Measurements from ENCODE around the gene MCC.

MCC gene

GRCh38 chr5:113017881-113018635 is 470.2 kb downstream of the MCC start:
- no peak for DNase-seq (ENCODE audit: low read depth in 4 of 4, low spot score in 1 of 4)

- no peak for DNase-seq (ENCODE audit: low read depth in 4 of 4, low spot score in 1 of 4)
Measured at GRCh38 chr5:113005454-113005853, 482.8 kb downstream of the MCC start.

- no peak for DNase-seq (ENCODE audit: low read depth in 4 of 4, low spot score in 1 of 4)
Measured at GRCh38 chr5:113003763-113004162, 484.5 kb downstream of the MCC start.

- no peak for DNase-seq (ENCODE audit: low read depth in 4 of 4, low spot score in 1 of 4)
Measured at GRCh38 chr5:113002423-113002822, 485.8 kb downstream of the MCC start.

GRCh38 chr5:113000466-113000865 is 487.8 kb downstream of the MCC start:
- DNase-seq (ENCODE audit: low read depth in 4 of 4, low spot score in 1 of 4) = no peak

- no peak for DNase-seq (ENCODE audit: low read depth in 4 of 4, low spot score in 1 of 4)
Measured at GRCh38 chr5:112998296-112998695, 490.0 kb downstream of the MCC start.

- DNase-seq (ENCODE audit: low read depth in 4 of 4, low spot score in 1 of 4) = no peak
Measured at GRCh38 chr5:112996830-112997374, 491.4 kb downstream of the MCC start.

- peak; percentile 46 to 74 (median 58) for DNase-seq (ENCODE audit: low read depth in 4 of 4, low spot score in 1 of 4)
Measured at GRCh38 chr5:112995764-112996618, 492.3 kb downstream of the MCC start.

- no peak for DNase-seq (ENCODE audit: low read depth in 4 of 4, low spot score in 1 of 4)
Measured at GRCh38 chr5:112986224-112986623, 502.0 kb downstream of the MCC start.

GRCh38 chr5:112983363-112983762 is 504.9 kb downstream of the MCC start:
- DNase-seq (ENCODE audit: low read depth in 4 of 4, low spot score in 1 of 4) = no peak

- DNase-seq (ENCODE audit: low read depth in 4 of 4, low spot score in 1 of 4) = no peak
Measured at GRCh38 chr5:112979723-112980122, 508.5 kb downstream of the MCC start.

GRCh38 chr5:112978836-112979235 is 509.4 kb downstream of the MCC start:
- no peak for DNase-seq (ENCODE audit: low read depth in 4 of 4, low spot score in 1 of 4)

- no peak for DNase-seq (ENCODE audit: low read depth in 4 of 4, low spot score in 1 of 4)
Measured at GRCh38 chr5:112977440-112977861, 510.8 kb downstream of the MCC start.

GRCh38 chr5:112976432-112977309 is 511.6 kb downstream of the MCC start, which contains the start of gene DCP2:
TSS of gene DCP2 (plus strand) at chr5:112976798. CDS start at chr5:112976934, 136 bp downstream.
- peak; percentile 72 to 96 (median 82) for DNase-seq (ENCODE audit: low read depth in 4 of 4, low spot score in 1 of 4)

GRCh38 chr5:112975721-112976431 is 512.4 kb downstream of the MCC start:
- DNase-seq (ENCODE audit: low read depth in 4 of 4, low spot score in 1 of 4) = no peak

GRCh38 chr5:112974901-112975300 is 513.4 kb downstream of the MCC start:
- DNase-seq (ENCODE audit: low read depth in 4 of 4, low spot score in 1 of 4) = no peak

GRCh38 chr5:112973904-112974303 is 514.3 kb downstream of the MCC start:
- DNase-seq (ENCODE audit: low read depth in 4 of 4, low spot score in 1 of 4) = no peak

- DNase-seq (ENCODE audit: low read depth in 4 of 4, low spot score in 1 of 4) = no peak
Measured at GRCh38 chr5:112973036-112973435, 515.2 kb downstream of the MCC start.
